ENCODE measurements around the gene RPLP1.
A peak's percentile ranks its signal among the peaks of the same experiment; 100 is the strongest.

The RPLP1 gene

DNA sequence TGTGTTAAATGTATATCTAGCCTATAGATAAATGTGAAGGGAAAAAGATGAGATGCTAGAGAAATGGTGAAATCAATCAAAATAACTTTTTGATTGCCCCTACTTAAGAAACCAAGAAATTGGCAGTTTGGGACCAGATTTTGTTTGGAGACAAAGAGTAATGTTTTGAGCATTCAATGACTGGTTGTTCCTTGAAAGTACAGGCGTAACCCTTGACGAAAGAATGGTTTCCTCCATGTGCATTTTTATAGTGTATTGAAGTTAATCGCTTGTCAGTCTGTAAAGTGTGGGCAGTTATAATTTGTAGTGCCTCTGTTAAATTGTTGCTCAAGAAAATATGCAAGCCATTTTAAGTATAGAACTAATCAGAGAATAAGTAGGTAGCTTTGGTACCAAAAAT is 37.2 kb upstream of the RPLP1 start:
- Histone ChIP-seq H3K4me3 (ENCODE audit: low read depth, low read length) (peak overlapping the region; percentile 91), H3K36me3 (replicated peaks) (no peaks in the 10 kb centered on the region), H3K27me3 (replicated peaks) (no peaks in the 10 kb centered on the region), H3K27ac (peak overlapping the region; percentile 89)
- TF ChIP-seq, protein P1, sequence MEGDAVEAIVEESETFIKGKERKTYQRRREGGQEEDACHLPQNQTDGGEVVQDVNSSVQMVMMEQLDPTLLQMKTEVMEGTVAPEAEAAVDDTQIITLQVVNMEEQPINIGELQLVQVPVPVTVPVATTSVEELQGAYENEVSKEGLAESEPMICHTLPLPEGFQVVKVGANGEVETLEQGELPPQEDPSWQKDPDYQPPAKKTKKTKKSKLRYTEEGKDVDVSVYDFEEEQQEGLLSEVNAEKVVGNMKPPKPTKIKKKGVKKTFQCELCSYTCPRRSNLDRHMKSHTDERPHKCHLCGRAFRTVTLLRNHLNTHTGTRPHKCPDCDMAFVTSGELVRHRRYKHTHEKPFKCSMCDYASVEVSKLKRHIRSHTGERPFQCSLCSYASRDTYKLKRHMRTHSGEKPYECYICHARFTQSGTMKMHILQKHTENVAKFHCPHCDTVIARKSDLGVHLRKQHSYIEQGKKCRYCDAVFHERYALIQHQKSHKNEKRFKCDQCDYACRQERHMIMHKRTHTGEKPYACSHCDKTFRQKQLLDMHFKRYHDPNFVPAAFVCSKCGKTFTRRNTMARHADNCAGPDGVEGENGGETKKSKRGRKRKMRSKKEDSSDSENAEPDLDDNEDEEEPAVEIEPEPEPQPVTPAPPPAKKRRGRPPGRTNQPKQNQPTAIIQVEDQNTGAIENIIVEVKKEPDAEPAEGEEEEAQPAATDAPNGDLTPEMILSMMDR (IDR thresholded peaks at IDR 0.05; ENCODE audit: low read depth, low read length, missing control alignments): no peak
- no peak for DNase-seq
- in situ Hi-C loops (cut with HindIII; ENCODE audit: low pct_ligation_motif_present, low sequenced_read_pairs): no loop called here

DNA sequence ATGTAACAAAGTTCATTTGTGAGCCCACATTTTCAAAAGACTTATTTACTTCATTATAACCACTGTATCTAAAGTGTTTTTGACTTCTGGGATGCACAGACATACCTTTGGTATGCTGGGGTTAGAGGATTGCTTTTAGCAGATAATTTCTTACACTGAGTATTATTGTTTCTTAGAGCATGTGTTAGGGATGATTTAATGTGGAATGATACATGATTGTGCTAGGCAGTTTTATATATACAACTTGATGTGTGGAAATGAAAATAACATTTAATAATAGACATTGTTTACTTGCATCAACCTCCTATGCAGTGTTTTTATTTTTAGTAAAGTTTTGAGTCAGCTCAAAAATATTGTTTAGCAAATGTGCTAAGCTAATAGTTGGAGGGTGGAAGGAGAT is 35.0 kb upstream of the RPLP1 start:
- peaks cover 2% of the 10 kb centered on the region for H3K36me3 ChIP-seq (replicated peaks)
- H3K27me3 ChIP-seq (replicated peaks): no peaks in the 10 kb centered on the region
- H3K4me3 ChIP-seq (ENCODE audit: low read depth, low read length): no peak overlapping the region
- no peak for DNase-seq
- TF ChIP-seq, protein P1 (IDR thresholded peaks at IDR 0.05; ENCODE audit: low read depth, low read length, missing control alignments): no peak
- no peak overlapping the region for H3K27ac ChIP-seq
- in situ Hi-C loops (cut with HindIII; ENCODE audit: low pct_ligation_motif_present, low sequenced_read_pairs): no loop called here

DNA sequence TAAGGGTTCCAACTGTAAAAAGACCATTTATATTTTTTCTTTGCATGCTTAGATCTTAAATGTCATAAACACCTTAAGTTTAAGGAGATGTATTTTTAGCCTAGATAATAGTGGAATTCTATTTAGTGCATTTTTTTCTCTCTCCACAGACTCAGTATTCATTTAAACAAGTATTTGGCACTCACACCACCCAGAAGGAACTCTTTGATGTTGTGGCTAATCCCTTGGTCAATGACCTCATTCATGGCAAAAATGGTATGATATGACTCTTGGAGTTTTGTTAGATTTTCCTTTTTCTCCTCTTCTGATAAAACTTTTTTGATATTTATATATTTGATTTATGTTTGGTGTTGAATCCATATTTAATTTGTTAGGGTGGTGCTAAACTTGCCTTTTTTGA is 31.1 kb upstream of the RPLP1 start:
- H3K27ac ChIP-seq: no peak overlapping the region
- TF ChIP-seq, protein P1 (IDR thresholded peaks at IDR 0.05; ENCODE audit: low read depth, low read length, missing control alignments): no peak
- H3K27me3 ChIP-seq (replicated peaks): no peaks in the 10 kb centered on the region
- H3K36me3 ChIP-seq (replicated peaks): peaks cover 11% of the 10 kb centered on the region
- no peak for DNase-seq
- H3K4me3 ChIP-seq (ENCODE audit: low read depth, low read length): no peak overlapping the region
- in situ Hi-C loops (cut with HindIII; ENCODE audit: low pct_ligation_motif_present, low sequenced_read_pairs): no loop called here

DNA sequence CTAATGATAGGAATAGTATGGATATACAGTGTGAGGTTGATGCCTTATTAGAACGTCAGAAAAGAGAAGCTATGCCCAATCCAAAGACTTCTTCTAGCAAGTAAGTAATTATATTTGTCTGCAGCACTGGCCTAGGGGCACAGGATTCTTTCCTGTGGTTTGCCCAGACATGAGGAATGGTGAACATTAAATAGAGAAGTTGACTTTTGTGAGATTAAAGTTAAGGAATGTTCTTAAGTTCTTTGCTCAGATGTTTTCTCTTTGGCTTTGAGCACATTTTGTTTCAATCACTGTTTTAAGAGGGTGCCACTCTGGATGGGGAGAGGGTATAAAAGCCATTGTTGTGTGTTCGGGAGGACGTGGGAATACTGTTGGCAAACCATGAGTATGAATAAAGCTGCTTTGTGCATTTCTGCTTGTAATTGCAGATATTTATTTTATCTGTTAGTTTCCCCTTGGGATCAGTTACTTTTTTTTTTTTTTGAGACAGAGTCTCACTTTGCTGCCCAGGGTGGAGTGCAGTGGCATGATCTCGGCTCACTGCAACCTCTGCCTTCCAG is 30.2 kb upstream of the RPLP1 start:
- Histone ChIP-seq H3K27ac (no peak overlapping the region), H3K4me3 (ENCODE audit: low read depth, low read length) (no peak overlapping the region), H3K27me3 (replicated peaks) (no peaks in the 10 kb centered on the region), H3K36me3 (replicated peaks) (peaks cover 12% of the 10 kb centered on the region)
- TF ChIP-seq, protein P1 (IDR thresholded peaks at IDR 0.05; ENCODE audit: low read depth, low read length, missing control alignments): no peak
- in situ Hi-C loops (cut with HindIII; ENCODE audit: low pct_ligation_motif_present, low sequenced_read_pairs): no loop called here
- no peak for DNase-seq

DNA sequence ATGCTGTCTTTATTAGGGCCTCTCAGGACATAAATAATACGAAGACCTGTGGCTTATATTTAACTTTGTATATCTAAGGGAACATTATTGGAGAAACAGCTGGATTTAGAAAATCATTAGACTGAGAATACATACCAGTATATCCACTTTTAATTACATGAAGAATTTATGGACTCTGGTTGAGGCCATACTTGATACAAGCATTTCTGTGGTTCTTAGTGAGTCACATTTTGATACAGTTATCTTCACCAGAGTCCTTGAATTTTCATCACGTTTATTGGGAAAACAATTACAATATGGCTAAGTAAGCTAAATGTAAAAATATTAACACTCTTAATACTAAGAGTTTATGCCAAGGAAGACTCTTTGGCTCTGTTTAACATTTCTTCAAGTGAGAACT is 28.6 kb upstream of the RPLP1 start:
- no peak overlapping the region for H3K27ac ChIP-seq
- no peak for DNase-seq
- H3K27me3 ChIP-seq (replicated peaks): no peaks in the 10 kb centered on the region
- H3K4me3 ChIP-seq (ENCODE audit: low read depth, low read length): no peak overlapping the region
- H3K36me3 ChIP-seq (replicated peaks): peaks cover 17% of the 10 kb centered on the region
- in situ Hi-C loops (cut with HindIII; ENCODE audit: low pct_ligation_motif_present, low sequenced_read_pairs): no loop called here
- TF ChIP-seq, protein P1 (IDR thresholded peaks at IDR 0.05; ENCODE audit: low read depth, low read length, missing control alignments): no peak

DNA sequence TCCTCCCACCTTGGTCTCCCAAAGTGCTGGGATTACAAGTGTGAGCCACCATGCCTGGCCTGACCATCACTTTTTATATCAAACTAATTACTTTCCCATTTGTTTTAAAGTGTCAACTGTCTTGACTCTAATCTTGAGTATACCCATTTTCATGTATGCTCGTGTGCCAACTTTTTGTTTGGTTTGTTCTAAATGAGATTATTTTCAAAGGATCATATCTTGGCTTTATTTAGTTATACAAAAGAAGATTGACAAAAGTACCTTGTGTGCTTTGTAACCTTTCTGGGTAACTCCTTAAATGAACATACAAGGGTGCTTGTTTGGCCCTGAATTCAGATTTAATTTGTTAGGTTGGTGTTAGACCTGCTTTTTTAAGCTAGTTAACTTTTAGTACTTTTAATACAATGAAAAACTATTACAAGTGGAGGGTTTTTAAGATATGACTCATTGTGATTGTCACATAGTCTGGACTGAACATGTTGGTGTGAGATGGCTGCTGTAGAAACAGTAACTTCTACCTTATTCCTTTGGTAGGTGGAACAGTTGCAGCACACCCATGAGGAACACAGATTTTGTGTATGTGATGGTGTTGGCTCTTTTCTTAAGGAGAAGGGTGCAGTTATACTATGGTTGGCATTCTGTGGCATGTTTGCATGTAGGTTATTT is 27.7 kb upstream of the RPLP1 start:
- in situ Hi-C loops (cut with HindIII; ENCODE audit: low pct_ligation_motif_present, low sequenced_read_pairs): no loop called here
- Histone ChIP-seq H3K36me3 (replicated peaks) (peaks cover 17% of the 10 kb centered on the region), H3K27ac (no peak overlapping the region), H3K4me3 (ENCODE audit: low read depth, low read length) (no peak overlapping the region), H3K27me3 (replicated peaks) (no peaks in the 10 kb centered on the region)
- DNase-seq: no peak
- TF ChIP-seq, protein P1 (IDR thresholded peaks at IDR 0.05; ENCODE audit: low read depth, low read length, missing control alignments): no peak

Measured in brain microvascular endothelial cell (primary cell).